ENCODE measurements around the gene IL1RAPL2.

DNA sequence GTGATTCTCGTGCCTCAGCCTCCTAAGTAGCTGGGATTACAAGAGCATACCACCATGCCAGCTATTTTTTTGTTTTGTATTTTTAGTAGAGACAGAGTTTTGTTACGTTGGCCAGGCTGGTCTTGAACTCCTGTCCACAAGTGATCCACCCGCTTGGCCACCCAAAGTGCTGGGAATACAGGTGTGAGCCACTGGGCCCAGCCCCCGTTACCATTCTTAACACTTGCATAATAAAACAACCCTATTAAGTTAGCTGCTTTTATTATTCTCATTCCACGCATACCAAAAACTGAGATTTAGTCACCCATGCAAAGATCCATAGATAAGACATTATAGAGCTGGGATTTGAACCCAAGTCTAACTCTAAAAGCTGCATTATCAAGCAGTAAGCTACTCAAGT, 660.5 kb downstream of the IL1RAPL2 start:
- TF ChIP-seq, protein P1, sequence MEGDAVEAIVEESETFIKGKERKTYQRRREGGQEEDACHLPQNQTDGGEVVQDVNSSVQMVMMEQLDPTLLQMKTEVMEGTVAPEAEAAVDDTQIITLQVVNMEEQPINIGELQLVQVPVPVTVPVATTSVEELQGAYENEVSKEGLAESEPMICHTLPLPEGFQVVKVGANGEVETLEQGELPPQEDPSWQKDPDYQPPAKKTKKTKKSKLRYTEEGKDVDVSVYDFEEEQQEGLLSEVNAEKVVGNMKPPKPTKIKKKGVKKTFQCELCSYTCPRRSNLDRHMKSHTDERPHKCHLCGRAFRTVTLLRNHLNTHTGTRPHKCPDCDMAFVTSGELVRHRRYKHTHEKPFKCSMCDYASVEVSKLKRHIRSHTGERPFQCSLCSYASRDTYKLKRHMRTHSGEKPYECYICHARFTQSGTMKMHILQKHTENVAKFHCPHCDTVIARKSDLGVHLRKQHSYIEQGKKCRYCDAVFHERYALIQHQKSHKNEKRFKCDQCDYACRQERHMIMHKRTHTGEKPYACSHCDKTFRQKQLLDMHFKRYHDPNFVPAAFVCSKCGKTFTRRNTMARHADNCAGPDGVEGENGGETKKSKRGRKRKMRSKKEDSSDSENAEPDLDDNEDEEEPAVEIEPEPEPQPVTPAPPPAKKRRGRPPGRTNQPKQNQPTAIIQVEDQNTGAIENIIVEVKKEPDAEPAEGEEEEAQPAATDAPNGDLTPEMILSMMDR (IDR thresholded peaks at IDR 0.05): no peak
- TF ChIP-seq POLR2A (IDR thresholded peaks at IDR 0.05; ENCODE audit: low read length) (no peak), MAZ (IDR thresholded peaks at IDR 0.05; ENCODE audit: borderline replicate concordance, low read depth, low read length) (no peak), EP300 (IDR thresholded peaks at IDR 0.05) (no peak), ZC3H11A (IDR thresholded peaks at IDR 0.05) (no peak), MAFK (IDR thresholded peaks at IDR 0.05; ENCODE audit: partially characterized antibody) (no peak), TP53 (CRISPR knock-in tag; IDR thresholded peaks at IDR 0.05) (no peak)
- TF ChIP-seq, protein P2, sequence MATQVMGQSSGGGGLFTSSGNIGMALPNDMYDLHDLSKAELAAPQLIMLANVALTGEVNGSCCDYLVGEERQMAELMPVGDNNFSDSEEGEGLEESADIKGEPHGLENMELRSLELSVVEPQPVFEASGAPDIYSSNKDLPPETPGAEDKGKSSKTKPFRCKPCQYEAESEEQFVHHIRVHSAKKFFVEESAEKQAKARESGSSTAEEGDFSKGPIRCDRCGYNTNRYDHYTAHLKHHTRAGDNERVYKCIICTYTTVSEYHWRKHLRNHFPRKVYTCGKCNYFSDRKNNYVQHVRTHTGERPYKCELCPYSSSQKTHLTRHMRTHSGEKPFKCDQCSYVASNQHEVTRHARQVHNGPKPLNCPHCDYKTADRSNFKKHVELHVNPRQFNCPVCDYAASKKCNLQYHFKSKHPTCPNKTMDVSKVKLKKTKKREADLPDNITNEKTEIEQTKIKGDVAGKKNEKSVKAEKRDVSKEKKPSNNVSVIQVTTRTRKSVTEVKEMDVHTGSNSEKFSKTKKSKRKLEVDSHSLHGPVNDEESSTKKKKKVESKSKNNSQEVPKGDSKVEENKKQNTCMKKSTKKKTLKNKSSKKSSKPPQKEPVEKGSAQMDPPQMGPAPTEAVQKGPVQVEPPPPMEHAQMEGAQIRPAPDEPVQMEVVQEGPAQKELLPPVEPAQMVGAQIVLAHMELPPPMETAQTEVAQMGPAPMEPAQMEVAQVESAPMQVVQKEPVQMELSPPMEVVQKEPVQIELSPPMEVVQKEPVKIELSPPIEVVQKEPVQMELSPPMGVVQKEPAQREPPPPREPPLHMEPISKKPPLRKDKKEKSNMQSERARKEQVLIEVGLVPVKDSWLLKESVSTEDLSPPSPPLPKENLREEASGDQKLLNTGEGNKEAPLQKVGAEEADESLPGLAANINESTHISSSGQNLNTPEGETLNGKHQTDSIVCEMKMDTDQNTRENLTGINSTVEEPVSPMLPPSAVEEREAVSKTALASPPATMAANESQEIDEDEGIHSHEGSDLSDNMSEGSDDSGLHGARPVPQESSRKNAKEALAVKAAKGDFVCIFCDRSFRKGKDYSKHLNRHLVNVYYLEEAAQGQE (IDR thresholded peaks at IDR 0.05): no peak
- TF ChIP-seq, protein P3, sequence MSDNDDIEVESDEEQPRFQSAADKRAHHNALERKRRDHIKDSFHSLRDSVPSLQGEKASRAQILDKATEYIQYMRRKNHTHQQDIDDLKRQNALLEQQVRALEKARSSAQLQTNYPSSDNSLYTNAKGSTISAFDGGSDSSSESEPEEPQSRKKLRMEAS (IDR thresholded peaks at IDR 0.05): no peak
